Measurements from ENCODE around the gene RET.

The RET gene

GRCh38 chr10:43114088-43114742, 37.3 kb downstream of the RET start:
- ChIA-PET CTCF (interaction anchor here (1.7 kb wide), 1 partner anchor 8 kb away, joined by 10 read pairs; no protein-coding TSS in a partner anchor), POLR2A (no interaction called here)
- TF ChIP-seq, protein P1, sequence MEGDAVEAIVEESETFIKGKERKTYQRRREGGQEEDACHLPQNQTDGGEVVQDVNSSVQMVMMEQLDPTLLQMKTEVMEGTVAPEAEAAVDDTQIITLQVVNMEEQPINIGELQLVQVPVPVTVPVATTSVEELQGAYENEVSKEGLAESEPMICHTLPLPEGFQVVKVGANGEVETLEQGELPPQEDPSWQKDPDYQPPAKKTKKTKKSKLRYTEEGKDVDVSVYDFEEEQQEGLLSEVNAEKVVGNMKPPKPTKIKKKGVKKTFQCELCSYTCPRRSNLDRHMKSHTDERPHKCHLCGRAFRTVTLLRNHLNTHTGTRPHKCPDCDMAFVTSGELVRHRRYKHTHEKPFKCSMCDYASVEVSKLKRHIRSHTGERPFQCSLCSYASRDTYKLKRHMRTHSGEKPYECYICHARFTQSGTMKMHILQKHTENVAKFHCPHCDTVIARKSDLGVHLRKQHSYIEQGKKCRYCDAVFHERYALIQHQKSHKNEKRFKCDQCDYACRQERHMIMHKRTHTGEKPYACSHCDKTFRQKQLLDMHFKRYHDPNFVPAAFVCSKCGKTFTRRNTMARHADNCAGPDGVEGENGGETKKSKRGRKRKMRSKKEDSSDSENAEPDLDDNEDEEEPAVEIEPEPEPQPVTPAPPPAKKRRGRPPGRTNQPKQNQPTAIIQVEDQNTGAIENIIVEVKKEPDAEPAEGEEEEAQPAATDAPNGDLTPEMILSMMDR (IDR thresholded peaks at IDR 0.05; ENCODE audit: insufficient read depth, low read length, missing control alignments), result no peak
- DNase-seq (ENCODE audit: low read depth, low spot score), result no peak
- no peak overlapping the region for H3K4me3 ChIP-seq (ENCODE audit: low read depth, low read length)

DNA sequence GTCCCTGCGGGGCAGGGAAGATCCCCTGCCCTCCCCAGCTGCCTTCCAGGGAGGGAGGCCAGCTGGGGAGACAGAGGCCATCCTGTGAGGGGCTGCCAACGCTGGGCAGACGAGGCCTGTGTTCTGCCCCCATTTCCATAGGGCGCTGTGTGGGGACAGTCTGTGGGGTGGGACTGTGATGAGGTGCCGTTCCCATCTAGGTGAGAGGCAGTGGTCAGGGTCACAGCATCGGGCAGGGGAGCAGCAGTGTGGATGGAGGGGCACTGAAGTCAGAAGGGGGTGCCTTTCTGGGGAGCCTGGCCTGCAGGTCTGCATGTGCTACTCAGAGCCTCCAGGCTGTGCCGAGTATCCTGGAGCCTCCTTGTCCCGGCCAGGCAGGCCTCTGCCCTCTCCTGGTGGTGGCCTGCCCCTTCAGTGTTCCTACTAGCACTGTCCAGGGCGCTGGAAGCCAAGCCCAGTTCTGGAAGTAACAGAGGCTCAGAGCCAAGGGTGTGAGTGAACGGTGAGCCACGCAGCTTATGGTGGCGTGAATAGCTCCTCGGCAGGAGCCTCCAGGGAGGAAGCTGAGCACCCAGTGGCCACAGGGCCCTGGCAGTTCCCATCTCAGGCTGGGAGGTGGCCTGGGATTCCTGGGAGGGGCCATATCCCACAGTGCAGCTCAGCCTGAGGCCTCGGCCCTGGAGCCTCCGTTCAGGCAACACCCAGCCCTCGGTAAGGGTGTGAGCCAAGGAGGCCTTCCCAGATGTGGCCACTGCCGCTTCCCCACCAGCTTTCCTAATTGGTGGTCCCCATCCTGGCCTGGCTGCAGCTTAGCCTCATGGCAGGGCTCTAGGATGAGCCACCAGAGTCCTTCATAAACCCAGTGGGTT, 38.1 kb downstream of the RET start:
- CTCF ChIA-PET, result interaction anchor here (1.7 kb wide), 1 partner anchor 9 kb away, joined by 10 read pairs; no protein-coding TSS in a partner anchor
- POLR2A ChIA-PET, result no interaction called here
- no peak overlapping the region for H3K4me3 ChIP-seq (ENCODE audit: low read depth, low read length)
- TF ChIP-seq, protein P1 (IDR thresholded peaks at IDR 0.05; ENCODE audit: insufficient read depth, low read length, missing control alignments), result no peak
- DNase-seq (ENCODE audit: low read depth, low spot score), result no peak

DNA sequence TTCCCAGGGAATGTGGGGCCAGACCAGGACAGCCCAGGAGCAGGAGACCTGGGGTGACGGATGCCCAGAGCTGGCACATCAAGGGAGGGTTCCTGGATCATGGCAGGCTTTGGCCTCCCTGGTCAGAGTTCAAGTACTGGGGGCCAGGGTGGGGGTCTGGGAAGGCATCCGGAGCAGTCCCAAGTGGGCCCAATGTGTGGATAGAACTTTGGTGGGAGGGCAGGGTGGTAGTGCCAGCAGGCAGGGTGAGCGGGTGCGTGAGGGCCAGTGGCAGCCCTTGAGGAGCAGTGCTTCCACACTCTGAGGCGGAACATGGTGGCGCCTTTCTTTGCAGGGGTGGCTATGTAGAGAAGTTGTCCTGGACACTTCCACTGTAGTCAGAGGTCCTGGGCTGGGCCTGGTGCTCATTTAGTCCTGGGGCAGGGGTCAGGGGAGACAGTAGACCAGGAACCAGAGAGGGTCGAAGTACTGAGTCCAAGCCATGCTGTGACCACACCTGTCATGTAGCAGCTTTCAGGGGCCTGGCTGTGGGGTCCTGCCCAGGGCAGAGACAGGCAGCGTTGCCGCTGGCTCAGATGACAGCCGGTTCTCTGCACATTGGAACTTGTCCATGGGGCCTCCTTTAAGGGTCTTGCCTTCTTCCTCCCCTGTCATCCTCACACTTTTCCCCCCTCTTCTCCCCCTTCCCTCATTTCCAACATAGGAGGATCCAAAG, 39.2 kb downstream of the RET start:
- DNase-seq (ENCODE audit: low read depth, low spot score), result no peak
- TF ChIP-seq, protein P1 (IDR thresholded peaks at IDR 0.05; ENCODE audit: insufficient read depth, low read length, missing control alignments), result no peak

GRCh38 chr10:43116596-43116995, 39.7 kb downstream of the RET start:
- POLR2A ChIA-PET, result no interaction called here
- DNase-seq (ENCODE audit: low read depth, low spot score), result no peak
- TF ChIP-seq, protein P1 (IDR thresholded peaks at IDR 0.05; ENCODE audit: insufficient read depth, low read length, missing control alignments), result no peak
- H3K4me3 ChIP-seq (ENCODE audit: low read depth, low read length), result no peak overlapping the region
- CTCF ChIA-PET, result no interaction called here

More for the DNA sequence above, 39.2 kb downstream of the RET start:
- no peak overlapping the region for H3K4me3 ChIP-seq (ENCODE audit: low read depth, low read length)
- POLR2A ChIA-PET, result no interaction called here
- CTCF ChIA-PET, result interaction anchor here (1.7 kb wide), 1 partner anchor 10 kb away, joined by 10 read pairs; no protein-coding TSS in a partner anchor

GRCh38 chr10:43117031-43117776, 40.3 kb downstream of the RET start:
- no peak overlapping the region for H3K4me3 ChIP-seq (ENCODE audit: low read depth, low read length)
- ChIA-PET POLR2A (no interaction called here), CTCF (no interaction called here)
- TF ChIP-seq, protein P1 (IDR thresholded peaks at IDR 0.05; ENCODE audit: insufficient read depth, low read length, missing control alignments), result no peak
- no peak for DNase-seq (ENCODE audit: low read depth, low spot score)
